ENCODE data around the gene FAM107B.
"Not testable (repeated sequence)": the region's sequence is repeated elsewhere in the genome, so short reads cannot be mapped to it uniquely, and the experiment has no call there.

The FAM107B gene

GRCh38 chr10:14688189-14688588, 86.5 kb downstream of the FAM107B start:
- not testable (repeated sequence) for DNase-seq

- DNase-seq, result no peak
Observed at GRCh38 chr10:14687340-14687739, 87.4 kb downstream of the FAM107B start.

GRCh38 chr10:14686356-14686755, 88.3 kb downstream of the FAM107B start:
- no peak for DNase-seq

- no peak for DNase-seq
Observed at GRCh38 chr10:14684354-14684753, 90.3 kb downstream of the FAM107B start.

- no peak for DNase-seq
Observed at GRCh38 chr10:14683256-14683655, 91.4 kb downstream of the FAM107B start.

GRCh38 chr10:14681802-14682201, 92.9 kb downstream of the FAM107B start:
- DNase-seq, result no peak

GRCh38 chr10:14681305-14681704, 93.4 kb downstream of the FAM107B start:
- no peak for DNase-seq

GRCh38 chr10:14678637-14679036, 96.1 kb downstream of the FAM107B start:
- DNase-seq, result no peak

GRCh38 chr10:14676732-14677131, 98.0 kb downstream of the FAM107B start:
- DNase-seq, result no peak

DNA sequence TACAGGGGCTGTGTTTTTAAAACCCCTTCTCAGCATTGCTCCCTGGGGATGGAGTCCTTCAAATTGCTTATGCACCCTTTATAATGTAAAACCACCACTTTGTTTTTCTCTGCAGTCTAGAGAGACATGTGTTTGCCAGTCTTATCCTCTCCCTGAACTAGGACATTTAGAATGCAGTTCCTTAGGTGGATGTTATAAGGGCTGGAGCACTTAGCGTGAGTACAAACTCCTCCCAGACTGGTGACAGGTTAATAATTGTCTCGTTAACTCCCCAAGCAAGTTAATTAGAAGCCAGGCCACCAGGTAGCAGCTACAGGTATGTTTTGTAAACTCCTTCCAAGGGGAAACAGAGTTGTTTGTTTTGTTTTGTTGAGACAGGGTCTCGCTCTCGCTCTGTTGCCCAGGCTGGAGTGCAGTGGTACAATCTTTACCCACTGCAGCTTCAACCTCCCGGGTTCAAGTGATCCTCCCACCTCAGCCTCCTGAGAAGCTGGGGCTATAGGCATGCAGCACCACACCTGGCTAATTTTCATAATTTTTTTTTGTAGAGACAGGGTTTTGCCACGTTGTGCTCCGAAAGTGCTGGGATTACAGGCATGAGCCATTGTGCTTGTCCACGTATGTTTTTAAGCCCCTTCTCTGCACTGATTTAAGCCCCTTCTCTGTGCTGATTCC, 100.2 kb downstream of the FAM107B start:
- DNase-seq, result no peak

DNA sequence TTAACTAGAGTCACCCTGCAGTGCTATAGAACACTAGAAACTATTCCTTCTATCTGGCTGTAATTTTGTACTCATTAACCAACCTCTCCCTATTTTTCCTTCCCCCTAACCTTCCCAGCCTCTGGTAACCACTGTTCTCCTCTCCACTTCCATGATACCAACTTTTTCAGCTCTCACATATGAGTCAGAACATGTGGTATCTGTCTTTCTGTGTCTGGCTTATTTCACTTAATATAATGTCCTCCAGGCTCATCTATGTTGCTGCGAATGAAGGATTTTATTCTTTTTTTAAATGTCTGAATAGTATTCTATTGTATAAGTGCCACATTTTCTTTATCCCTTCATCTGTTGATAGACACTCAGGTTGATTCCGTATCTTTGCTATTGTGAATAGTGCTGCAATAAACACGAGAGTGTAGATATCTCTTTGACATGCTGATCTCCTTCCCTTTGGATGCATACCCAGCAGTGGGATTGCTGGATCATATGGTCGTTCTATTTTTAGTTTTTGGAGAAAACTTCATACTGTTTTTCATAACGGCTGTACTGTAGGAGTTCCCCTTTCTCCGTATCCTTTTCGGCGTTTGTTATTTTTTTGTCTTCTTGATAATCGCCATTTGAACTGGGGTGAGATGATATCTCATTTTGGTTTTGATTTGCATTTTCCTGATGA, 101.4 kb downstream of the FAM107B start:
- DNase-seq, result no peak

- no peak for DNase-seq
Observed at GRCh38 chr10:14671386-14671831, 103.3 kb downstream of the FAM107B start.

GRCh38 chr10:14670551-14671240, 104.0 kb downstream of the FAM107B start:
- DNase-seq, result no peak

DNA sequence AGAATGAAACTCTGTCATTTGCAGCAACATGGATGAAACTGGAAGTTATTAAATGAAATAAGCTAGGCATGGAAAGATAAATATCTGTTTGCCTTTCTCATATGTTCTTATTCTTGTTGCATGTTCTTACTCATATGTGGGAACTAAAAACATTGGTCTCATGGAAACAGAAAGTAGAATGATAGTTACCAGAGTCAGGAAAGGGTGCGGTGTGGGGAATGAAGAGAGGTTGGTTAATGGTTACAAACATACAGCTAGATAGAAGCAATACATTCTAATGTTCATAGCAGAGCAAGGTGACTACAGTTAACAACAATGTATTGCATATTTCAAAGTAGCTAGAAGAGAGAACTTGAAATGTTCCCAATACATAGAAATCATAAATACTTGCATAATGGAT, 105.1 kb downstream of the FAM107B start:
- no peak for DNase-seq

- no peak for DNase-seq
Observed at GRCh38 chr10:14667781-14668180, 106.9 kb downstream of the FAM107B start.

GRCh38 chr10:14667280-14667679, 107.4 kb downstream of the FAM107B start:
- DNase-seq, result no peak

DNA sequence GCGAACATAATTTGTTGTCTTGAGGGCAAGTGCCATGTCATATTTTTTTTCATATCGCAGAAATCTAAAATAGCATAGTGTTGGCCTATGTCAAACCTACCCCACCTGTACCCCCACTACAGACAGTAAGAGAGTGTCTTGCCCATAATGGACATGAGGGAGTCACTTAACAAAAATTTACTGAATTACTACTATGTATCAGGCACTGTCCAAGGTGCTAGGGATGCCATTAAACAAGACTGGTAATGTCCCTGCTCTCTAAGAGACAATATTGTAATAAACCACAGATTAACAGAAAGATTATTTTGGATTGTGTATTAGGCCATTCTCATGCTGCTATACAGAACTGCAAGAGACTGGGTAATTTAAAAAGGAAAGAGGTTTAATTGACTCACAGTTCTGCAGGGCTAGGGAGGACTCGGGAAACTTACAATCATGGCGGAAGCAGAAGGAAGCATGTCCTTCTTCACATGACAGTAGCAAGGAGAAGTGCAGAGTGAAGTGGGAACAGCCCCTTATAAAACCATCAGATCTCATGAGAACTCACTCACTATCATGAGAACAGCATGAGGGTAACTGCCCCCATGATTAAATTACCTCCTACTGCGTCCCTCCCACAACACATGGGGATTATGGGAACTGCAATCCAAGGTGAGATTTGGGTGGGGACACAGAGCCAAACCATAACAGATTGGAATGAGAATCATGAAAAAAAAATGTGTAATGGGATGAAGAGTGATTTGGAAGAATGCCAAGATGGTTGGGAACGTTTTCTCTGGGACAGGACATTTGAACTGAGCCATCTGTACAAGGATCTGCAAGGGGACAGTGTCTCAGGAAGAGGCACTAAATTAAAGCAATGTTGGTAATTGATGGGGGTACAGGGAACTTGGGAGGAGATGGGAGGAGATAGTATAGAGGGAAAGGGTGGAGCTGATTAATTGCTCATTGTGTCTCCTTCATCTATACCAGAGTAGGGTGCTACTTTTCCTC, 108.5 kb downstream of the FAM107B start:
- no peak for DNase-seq

- peak in 1 of 2 donors; percentile 18 for DNase-seq
Observed at GRCh38 chr10:14665304-14665703, 109.4 kb downstream of the FAM107B start.

DNA sequence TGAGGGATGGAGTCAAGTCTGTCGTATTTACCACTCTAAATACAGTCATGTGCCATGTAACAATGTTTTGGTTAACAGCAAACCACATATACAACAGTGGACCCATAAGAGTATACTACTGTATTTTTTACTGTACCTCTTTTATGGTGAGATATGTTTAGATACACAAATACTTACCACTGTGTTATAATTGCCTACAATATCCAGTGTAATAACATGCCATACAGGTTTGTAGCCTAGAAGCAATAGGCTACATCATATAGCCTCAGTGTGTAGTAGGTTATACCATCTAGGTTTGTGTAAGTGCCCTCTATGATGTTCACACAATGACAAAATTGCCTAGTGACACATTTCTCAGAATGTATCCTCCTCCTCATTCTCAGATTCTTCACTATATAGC, 110.4 kb downstream of the FAM107B start:
- no peak for DNase-seq

- no peak for DNase-seq
Observed at GRCh38 chr10:14661818-14662217, 112.9 kb downstream of the FAM107B start.

- no peak for DNase-seq
Observed at GRCh38 chr10:14660831-14661230, 113.9 kb downstream of the FAM107B start.

DNA sequence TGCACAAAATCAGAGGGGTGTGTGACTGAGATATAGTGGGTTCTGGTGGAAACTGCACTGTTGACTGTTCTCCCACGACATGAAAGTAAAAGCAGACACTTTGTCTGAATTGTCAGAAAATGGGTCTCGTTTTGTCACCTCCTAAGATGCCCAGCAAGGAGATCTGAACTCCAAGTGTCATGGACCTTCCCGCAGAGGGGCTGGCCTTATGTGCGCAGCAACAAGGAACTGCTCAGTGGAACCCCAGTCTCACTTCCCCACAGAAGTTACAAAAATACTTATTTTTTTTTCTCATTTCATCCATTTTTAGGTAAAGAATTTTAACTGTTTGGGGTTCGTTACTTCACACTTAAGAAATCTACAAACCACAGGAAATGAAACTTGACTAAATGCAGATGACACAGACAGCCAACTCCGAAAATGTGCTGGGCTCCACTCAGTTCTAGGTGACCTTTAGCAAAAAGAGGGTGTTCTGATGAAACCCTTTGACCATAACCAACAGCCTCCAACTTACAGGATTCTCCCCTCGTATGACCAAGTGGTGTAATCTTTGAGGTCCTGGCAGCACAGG, 115.0 kb downstream of the FAM107B start:
- peak; percentile 34 to 36 for DNase-seq
